HG03460 (cell line): ENCODE data around the gene RRP1.

ENCODE experiments used
- ATAC-seq: cut with Tn5 transposase; IDR thresholded peaks from one replicate; pipeline ENCODE4 v1.9.1; 2021; ENCODE audit not compliant: unreplicated experiment

The RRP1 gene

GRCh38 chr21:43789276-43790009 is at the start of gene RRP1:
TSS of gene RRP1 (plus strand) at chr21:43789577. CDS start at chr21:43789630, 53 bp downstream.
- ATAC-seq, result peak; percentile 75

- no peak for ATAC-seq
These were observed 49.5 kb upstream of the RRP1 start for GRCh38 chr21:43739621-43740435.

GRCh38 chr21:43740497-43741156 is 48.8 kb upstream of the RRP1 start:
- ATAC-seq, result no peak

- no peak for ATAC-seq
These were observed 47.8 kb upstream of the RRP1 start for GRCh38 chr21:43741423-43742096.

GRCh38 chr21:43743947-43744346 is 45.4 kb upstream of the RRP1 start:
- no peak for ATAC-seq

GRCh38 chr21:43744725-43745124 is 44.7 kb upstream of the RRP1 start:
- no peak for ATAC-seq

- ATAC-seq, result no peak
These were observed 43.4 kb upstream of the RRP1 start for GRCh38 chr21:43745772-43746517.

GRCh38 chr21:43748622-43749021 is 40.8 kb upstream of the RRP1 start:
- ATAC-seq, result no peak

- ATAC-seq, result no peak
These were observed 39.6 kb upstream of the RRP1 start for GRCh38 chr21:43749651-43750262.

- no peak for ATAC-seq
These were observed 38.9 kb upstream of the RRP1 start for GRCh38 chr21:43750339-43751033.

GRCh38 chr21:43751955-43752591 is 37.3 kb upstream of the RRP1 start:
- ATAC-seq, result no peak

- no peak for ATAC-seq
These were observed 36.5 kb upstream of the RRP1 start for GRCh38 chr21:43752758-43753438.

GRCh38 chr21:43753439-43753799 is 36.0 kb upstream of the RRP1 start:
- no peak for ATAC-seq

- ATAC-seq, result no peak
These were observed 34.2 kb upstream of the RRP1 start for GRCh38 chr21:43754948-43755781.

GRCh38 chr21:43755820-43756594 is 33.4 kb upstream of the RRP1 start:
- ATAC-seq, result no peak

- no peak for ATAC-seq
These were observed 31.8 kb upstream of the RRP1 start for GRCh38 chr21:43757601-43758000.

GRCh38 chr21:43758111-43758641 is 31.2 kb upstream of the RRP1 start:
- no peak for ATAC-seq
